Neural cell (in vitro differentiated cells): ENCODE results near the gene ABCA12.

Experiments used
- CTCF ChIP-seq: fragments of 450-650 bp; IDR thresholded peaks from 2 replicates; pipeline ENCODE4 v1.5.1; 2014; ENCODE audit warnings: antibody characterized with exemption, mild to moderate bottlenecking, moderate library complexity; ENCODE audit not compliant: poor library complexity, severe bottlenecking
- EP300 ChIP-seq: fragments of 450-650 bp; conservative IDR thresholded peaks from 2 replicates; pipeline ENCODE4 v1.6.1; 2014; ENCODE audit warnings: antibody characterized with exemption, mild to moderate bottlenecking, moderate library complexity; ENCODE audit not compliant: poor library complexity, severe bottlenecking
- EZH2 ChIP-seq: fragments of 200-600, 300-800 bp; shearing (Covaris generic), sonication (generic); IDR thresholded peaks from 2 replicates; pipeline ENCODE4 v1.6.1; 2014; ENCODE audit warnings: antibody characterized with exemption, low read length, borderline replicate concordance, mild to moderate bottlenecking; ENCODE audit not compliant: insufficient read depth, poor library complexity, severe bottlenecking
- POLR2AphosphoS5 ChIP-seq: IDR thresholded peaks from 2 replicates; pipeline ENCODE4 v1.6.1; 2012
- RAD21 ChIP-seq: fragments of 450-650 bp; conservative IDR thresholded peaks from 2 replicates; pipeline ENCODE4 v1.6.1; 2014; ENCODE audit warnings: antibody characterized with exemption, mild to moderate bottlenecking, moderate library complexity
- SMC3 ChIP-seq: fragments of 450-650 bp; conservative IDR thresholded peaks from 2 replicates; pipeline ENCODE4 v1.6.1; 2014; ENCODE audit warnings: antibody characterized with exemption, mild to moderate bottlenecking, moderate library complexity; ENCODE audit not compliant: poor library complexity
- TAF1 ChIP-seq: IDR thresholded peaks from 2 replicates; pipeline ENCODE4 v1.6.1; 2012; ENCODE audit warnings: low read depth

DNA sequence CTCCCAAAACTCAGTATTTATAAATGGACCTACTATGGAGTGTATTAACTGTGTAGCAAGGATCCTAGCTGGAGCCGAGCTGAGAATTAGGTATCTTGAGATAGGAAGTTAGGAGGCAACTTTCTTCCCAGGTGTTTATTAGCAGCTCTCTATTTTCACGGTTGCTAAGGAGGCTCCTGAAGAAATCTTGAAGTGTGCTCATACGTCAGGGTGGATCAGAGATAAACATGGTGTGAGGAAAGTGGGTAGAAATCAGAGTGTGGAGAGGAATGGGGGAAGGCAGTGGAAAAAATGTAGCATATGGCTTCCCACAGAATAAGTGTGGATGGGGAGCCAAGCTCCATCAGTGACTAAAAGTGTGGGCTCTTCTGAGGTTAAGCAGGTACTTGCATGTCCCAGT lies 104.3 kb downstream of the ABCA12 start:
- no peak for TF ChIP-seq TAF1
- no peak for TF ChIP-seq EZH2
- TF ChIP-seq RAD21 = no peak
- TF ChIP-seq CTCF = no peak
- TF ChIP-seq EP300 = no peak
- TF ChIP-seq POLR2AphosphoS5 = no peak
- no peak for TF ChIP-seq SMC3
